GM23248 (cell line): ENCODE measurements around the gene CCL27.

ENCODE experiments used
- EZH2 ChIP-seq: fragments of 200-600 bp; sonication (generic); IDR thresholded peaks from 2 replicates; pipeline ENCODE4 v1.6.1; 2018; ENCODE audit warnings: antibody characterized with exemption, mild to moderate bottlenecking; ENCODE audit not compliant: insufficient read depth, poor library complexity, severe bottlenecking
- EZH2phosphoT487 ChIP-seq: fragments of 200-600 bp; sonication (generic); IDR thresholded peaks from 2 replicates; pipeline ENCODE4 v1.6.1; 2018; ENCODE audit warnings: antibody characterized with exemption, moderate library complexity, mild to moderate bottlenecking, low read depth; ENCODE audit not compliant: insufficient read depth

GRCh38 chr9:34624475-34625185 lies 37.8 kb downstream of the CCL27 start:
- TF ChIP-seq EZH2phosphoT487: no peak
- no peak for TF ChIP-seq EZH2
